CD4-positive, alpha-beta T cell treated with Interleukin-15 for 4 hours (primary cell): ENCODE measurements around the gene PDIK1L.

Experiments used
- DNase-seq: peaks from one replicate; pipeline ENCODE4 v3.0.0-alpha.2; 2020; ENCODE audit warnings: low spot score

The PDIK1L gene

DNA sequence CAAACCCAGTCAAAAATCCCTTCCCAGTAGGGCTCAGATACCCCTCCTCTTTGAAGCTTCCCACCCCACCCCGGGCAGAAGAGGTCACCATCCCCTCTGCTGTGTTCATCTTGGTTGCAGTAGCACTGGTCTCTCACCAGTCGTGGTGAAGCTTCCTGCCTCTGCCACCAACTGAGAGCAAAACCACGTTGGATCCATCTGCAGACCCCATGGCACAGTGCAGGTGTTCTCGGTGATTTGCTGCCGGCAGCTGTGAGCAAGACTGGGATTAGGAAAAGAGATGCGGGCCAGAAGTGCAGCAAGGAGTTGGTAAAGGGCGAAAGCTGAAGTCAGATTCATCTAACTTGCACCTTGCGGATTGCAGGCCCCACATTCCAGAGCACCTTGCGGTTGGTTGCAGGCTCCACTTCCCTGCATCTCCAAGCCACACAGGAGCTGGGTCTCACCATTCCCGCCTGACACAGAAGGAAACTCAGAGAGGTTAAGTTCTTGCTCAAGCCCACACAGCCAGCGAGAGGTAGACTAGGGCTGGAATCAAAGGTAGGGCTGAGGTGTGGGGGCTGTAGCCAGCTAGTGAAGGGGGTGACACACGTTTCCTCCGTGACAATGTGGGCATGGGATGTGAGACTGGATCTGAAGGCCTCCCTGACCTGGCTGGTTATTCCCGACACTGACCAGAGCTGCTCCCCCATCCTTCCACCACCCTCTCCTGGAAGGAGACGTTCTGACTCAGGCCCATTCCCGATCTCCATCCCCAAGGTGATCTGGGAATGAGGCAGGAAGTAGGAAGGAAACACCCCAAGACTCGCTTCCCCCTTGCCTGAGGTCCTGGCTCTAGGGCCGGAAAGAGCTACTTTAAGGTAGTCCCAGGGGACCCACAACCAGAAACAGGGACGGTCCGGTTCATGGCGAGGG lies 44.0 kb downstream of the PDIK1L start:
- DNase-seq, result no peak

DNA sequence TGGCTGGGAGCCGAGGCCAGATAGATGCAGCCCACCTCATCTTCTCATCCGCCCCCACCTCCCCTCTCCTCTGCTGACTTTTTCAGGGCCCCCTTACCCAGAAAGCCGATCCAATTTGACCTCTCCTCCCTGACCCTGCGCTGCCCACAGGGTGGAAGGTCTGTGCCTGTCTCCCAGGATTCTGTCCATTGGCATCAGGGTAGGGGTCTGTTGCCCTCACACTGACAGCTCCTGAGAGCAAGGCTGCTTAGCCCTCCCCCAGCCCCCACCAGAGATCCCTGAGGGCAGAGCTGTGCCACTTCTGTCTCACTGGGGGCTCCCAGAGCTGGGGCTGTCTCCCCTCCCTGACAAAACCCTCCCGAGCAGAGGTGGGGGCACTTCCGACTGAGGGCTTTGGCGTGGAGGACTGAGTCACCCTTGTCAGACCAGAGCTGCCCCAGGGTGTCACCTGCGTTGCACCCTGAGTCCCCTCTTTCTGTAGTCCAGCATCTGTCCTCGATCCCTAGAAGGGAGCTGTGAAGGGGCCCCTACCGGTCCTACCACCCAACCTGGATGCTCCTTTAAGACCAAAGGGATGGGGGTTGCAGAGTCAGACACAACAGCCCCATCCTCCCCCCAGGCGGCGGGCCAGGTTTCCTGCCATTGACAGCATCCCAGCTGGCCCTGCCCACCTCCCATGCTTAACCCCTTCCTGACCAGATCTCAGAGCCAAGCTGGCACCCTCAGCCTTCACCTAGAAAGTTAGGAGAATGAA lies 44.8 kb downstream of the PDIK1L start:
- no peak for DNase-seq

DNA sequence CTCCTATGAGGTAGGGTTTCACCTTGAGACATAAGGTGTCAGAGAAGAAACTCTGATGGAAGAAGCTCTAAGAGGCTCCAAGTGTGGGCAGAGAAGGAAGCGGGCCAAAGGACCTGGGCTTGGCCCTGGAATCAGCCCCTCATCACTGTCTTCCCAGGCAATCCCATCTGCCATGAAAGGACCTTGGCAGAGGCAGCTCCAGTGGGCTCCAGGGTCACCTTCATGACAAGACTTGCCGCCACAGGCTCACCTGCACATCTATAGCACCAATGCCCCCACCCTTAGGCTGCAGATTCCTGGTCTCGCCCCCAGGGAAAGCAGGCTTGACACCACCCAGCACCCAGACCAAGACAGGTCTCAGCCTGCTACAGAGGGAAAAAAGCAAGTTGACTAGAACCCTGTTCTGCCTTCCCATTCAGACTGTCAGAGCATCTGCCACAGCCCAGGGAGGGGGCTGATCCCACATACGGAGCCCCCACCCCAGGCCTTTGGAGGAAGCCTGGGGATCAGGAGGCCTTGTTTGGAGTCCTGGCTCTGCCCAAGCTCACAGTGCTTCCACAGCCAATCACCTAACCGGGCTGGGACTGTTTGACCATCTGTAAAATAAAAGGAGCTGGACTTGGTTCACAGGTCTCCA lies 46.8 kb downstream of the PDIK1L start:
- no peak for DNase-seq

DNA sequence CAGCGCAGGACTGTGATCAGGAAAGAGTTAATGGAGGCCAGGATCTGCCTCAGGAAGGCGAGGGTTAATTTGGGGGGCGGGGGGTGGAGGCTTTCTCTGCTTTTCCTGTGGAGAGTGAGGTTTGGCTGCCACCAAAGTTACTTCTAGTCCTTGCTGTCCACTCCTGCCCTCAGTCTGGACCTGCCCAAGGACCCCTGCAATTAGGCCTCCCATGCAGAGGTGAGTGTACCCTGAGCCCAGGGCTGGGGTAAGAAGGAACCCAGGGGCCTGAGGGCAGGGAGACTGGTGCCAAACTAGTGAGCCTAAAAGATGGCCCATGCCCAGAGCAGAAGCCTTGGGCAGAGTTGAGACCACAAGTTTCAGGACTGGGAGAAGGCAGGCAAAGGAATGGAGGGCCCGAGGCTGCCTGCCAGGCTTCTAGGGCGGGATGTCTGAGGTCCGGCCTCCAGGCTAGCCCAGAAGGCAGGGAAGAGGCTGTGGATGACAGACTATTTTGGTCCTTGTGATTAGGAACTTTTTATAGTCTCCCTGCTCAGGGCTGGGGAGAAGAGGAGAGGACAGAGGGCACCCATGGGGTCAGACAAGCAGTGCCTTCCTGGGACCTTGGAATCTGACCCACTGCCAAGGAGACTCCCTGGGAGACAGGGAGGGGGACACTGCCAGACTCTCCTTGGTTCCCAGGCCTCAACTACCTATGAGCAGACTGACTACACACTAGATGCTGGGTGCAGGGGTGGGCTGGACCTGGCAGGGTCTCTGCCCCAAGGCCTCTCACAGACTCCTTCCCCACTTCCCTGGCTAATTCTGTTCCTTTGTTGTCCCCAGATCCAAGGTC lies 47.5 kb downstream of the PDIK1L start, which contains the start of gene FAM110D:
Gene FAM110D (plus strand): TSS at position 172 of the 835 bp plus-strand sequence. CDS start 2,213 bp downstream, outside the sequence.
- DNase-seq, result no peak

DNA sequence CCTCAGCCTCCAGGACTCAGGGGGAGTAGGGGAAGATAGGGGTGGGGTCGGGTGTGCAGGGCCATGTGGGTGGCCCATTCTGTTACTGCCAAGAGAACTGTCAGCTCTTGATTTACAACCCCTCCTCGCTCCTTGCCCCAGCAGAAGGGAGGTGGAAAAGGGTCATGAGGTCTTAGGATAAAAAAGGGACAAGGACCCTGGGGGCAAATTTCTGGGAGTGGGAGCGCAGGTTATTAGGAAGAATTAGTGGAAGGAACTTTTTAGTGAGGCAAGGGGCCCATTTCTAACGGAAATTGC lies 48.1 kb downstream of the PDIK1L start:
- no peak for DNase-seq

DNA sequence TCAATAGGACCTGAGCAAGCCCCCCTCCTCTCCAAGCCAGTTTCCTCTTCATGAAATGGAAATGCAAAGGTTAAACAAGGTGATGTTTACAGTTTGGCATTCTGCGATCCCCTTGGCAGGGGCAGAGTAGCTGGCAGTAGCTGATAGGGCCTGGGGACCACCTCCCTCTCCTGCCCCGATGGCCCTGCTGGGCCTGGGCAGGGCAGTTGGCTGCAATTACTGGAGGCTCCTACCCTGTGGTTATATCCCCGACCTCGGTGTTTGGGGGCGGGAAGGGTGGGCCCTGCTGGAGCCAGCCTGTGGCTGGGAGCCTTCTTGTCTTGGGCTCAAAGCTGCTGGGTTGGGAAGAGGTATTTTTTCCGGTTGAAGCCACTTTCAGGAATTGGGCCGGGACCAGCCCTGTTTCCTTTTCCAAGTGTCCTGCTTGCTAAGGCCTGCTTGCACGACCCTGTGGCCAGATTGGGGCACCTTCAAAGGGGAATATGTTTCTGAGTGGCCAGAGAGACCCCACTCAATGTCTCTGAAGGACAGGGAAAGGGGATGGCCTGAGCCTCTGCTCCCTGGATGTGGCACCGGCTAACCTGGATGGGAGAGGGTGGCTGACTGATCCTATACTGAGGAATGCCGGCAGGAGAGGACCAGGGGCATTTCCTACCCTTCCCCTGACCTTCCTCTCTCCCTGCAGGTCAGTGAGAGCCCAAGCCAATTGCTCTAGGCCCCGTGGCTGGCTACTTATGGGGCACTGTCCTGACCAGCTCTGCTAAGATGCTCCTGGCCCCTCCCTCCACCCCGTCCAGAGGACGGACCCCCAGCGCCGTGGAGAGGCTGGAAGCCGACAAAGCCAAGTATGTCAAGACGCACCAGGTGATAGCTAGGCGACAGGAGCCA lies 49.1 kb downstream of the PDIK1L start:
- no peak for DNase-seq

DNA sequence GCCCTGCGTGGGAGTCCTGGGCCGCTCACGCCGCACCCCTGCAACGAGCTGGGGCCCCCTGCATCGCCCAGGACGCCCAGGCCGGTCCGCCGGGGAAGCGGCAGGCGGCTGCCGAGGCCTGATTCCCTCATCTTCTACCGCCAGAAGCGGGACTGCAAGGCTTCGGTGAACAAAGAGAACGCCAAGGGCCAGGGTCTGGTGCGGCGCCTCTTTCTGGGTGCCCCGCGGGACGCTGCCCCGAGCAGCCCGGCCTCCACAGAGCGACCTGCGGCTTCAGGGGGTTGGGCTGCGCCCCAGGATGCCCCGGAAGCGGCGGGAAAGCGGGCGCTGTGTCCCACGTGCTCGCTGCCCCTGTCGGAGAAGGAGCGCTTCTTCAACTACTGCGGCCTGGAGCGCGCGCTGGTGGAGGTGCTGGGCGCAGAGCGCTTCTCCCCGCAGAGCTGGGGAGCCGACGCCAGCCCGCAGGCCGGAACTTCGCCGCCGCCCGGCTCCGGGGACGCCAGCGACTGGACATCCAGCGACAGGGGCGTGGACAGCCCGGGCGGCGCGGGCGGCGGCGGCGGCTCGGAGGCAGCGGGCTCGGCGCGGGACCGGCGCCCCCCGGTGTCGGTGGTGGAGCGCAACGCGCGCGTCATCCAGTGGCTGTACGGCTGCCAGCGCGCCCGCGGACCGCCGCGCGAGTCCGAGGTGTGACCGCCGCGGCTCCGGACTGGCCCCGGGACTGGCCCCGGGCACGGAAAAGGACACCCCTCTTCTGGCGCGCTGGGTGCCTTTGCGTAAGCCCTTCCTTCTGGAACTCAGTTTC lies 50.0 kb downstream of the PDIK1L start:
- DNase-seq, result no peak

DNA sequence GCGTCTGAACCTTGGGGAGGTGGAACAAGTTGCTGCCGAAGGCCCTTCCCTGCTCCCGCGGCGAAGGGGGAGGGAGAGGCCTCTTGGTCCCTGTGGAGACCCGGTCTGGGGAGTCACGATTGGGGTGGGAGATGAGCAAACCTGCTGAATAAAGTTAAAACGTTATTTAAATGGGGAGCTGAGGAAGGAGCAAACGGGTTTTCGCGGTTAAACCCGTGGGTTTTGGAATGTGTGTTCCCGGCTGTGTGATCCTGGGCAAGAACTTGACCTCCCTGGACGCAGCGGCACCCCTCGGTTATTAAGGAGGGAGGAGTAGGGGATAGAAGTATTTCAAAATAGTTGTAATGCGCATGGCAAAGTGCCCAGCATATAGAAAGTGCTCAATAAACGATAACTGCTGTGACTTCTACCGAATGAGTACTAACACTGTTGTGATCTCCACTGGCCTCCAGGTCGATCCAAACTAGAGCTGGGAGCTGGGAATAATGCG lies 50.6 kb downstream of the PDIK1L start:
- DNase-seq, result no peak

DNA sequence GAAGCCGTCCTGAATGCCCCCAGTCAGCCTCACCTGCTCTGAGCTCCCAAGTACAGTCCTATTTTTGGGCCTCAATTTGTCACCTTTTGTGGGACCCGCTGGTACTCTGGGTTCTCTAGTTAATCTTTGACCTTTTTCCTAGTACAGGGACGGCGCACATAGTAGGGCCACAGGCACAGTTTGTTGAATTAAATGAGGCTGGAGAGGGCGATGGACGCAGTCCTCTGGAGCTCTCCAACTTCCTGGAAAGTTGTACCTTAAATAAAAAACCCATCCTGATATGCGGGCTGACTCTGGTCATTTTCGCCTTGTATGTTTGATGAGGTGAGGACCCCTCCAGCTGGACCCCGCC lies 52.0 kb downstream of the PDIK1L start:
- DNase-seq, result no peak

DNA sequence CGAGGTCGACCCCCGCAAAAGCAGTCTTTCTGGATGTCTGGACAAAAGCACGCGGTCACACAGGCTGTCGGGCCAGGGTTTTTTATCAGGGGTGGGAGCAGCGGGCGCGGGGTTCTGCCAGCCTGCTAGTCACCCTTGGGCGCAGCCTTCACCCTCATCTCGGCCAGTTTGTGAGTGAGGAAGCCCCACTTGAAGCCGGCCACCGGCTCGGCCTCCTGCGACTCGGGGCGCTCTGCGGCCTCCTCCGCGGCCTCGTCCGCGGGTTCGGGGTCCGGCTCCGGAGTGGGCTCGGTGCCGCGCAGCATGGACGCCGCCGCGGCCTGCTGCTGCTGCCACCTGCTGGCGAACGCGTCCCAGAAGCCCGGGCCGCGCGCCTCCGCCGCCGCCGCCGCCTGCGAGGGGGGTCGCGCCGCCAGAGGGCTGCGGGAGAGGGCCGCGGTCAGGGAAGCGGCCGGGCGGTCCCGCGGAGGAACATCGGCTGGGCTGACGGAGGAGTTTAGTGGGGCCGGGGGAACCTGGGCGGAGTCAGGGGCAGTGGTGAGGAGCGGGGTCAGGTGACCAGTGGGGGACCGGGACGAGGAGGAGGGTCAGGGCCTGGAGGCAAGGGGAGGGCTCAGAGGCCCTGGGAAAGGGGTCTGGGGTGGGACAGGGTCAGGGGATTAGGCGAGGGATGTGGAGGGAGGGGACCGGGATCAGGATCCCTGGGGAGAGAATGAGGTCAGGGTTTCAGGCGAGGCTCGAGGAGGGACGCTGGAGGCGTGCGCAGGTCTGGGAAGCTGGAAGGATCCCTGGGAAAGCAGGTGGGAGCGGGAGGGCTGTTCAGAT lies 52.6 kb downstream of the PDIK1L start:
- peak; percentile 34 for DNase-seq

DNA sequence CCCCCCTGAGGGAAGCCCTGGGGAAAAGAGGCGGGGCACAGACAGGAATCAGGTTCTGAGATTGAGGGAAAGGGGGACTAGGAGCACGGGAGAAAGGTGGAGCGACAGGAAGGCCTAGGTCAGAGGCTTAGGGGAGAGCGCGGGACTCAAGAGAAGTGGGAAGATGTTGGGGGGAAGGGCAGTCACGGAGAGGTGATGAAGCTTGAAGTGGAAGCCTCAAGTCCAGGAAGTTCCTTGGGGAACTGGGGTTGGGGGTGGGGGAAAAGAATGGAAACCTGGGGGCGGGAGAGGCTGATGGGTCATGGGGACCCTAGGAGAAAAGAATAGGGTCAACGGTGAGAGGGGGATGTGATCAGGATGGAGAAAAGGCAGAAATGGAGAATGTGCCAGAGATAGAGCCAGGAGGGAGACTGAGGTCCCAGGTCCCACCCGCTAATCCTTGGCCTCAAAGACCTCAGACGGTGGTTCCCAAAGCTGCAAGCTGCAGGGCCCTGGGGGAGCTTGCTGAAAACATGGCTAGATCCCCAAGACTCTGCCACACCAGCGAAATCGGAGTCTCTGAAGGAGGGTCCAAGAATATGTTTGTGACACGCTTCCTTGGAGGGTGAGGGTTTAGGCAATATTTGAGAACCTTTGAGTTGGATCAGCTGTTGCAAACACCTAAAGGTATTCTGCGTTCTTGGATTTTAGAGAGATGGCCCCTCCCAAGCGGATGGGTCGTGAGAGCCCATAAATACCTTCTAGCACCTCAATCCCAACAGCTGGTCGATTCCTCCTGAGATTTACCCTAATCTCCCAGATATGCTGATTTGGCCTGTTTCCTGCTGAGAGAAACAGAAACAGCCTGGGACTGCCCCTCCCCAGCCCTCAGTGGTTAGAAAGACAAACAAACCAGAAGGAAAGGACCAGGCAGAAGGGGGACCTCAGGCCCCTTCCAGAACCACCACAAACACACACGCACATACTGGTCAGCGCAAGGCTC lies 53.5 kb downstream of the PDIK1L start:
- DNase-seq, result no peak

DNA sequence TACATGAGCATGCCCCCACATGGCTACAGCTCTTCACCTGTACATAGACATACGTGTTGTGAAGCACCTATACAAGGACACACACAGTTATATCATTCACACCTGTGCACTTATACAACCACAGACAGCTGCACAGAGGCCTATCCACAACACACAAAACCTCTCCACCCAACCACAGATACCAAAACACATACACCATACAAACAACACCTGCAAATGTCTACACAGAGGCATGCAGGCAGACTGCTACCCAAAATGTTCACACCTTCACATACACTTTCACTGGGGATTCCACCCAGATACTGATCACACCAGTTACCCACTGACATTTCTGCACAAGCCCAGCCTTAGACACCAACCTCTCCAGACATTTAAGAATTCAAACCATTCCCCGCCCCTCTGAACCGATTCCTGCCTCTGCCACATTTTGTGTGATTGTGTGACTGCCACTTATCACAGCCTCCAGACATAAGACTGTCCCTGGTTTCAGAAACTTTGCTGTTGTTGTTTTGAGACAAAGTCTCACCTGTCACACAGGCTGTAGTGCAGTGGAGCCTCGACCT lies 55.2 kb downstream of the PDIK1L start:
- no peak for DNase-seq

DNA sequence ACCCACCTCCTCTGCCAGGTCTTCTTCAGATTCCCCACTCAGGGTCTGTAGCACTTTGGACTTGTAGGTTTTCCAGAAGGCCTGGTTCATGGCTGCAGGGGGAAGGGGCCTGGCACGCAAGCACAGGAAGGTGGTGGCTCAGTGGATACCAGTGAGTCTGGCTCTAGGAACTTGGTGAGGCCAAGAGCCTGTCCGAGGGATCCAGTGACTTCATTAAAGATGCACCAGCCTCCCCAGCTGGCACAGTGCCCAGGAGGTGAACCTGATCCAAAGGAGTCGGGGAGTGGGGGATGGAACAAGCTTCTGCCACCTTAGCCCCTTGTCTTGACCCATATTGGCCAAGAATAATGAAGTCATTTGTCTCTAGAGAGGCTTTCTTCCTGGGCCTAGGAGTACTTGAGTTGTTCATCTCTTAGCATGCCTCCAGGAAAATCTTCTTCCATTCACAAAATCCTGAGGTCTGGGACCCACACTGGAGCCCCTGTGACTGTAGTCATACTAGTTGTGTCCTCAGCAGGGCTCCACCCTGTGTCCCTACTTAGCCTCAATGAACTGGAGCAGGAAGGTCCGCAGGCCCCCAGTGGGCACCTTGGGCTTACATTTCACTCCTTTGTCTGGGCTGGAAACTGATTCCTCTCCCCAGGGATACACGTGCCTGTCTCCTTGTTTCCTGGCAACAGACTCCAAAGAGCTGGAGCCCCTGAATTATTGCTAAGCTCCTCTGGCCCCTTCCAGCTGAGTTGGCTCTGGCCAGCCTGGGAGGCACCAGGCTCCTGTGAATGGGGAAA lies 57.0 kb downstream of the PDIK1L start, which contains the start of gene C1orf232:
Gene C1orf232 (minus strand): TSS at position 554 of the 788 bp plus-strand sequence. CDS start 464 bp downstream, at position 90.
- DNase-seq, result no peak

DNA sequence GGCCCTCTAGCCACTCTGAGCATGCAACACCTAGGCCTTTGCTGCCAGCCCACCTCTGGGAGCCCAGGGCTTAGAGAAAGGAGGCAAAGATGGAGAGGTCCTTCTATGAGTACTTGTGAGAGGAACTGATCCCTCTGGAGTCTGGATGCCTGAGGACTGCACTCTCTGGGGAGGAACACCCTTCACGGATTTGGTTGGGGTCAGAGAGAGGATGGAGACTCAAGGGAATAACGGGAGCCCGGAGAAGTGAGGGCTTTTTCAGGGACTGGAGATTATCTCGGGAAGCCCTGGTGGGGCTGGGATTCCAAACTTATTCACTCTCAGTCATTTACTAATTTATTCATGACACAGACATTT lies 57.6 kb downstream of the PDIK1L start:
- DNase-seq, result no peak

DNA sequence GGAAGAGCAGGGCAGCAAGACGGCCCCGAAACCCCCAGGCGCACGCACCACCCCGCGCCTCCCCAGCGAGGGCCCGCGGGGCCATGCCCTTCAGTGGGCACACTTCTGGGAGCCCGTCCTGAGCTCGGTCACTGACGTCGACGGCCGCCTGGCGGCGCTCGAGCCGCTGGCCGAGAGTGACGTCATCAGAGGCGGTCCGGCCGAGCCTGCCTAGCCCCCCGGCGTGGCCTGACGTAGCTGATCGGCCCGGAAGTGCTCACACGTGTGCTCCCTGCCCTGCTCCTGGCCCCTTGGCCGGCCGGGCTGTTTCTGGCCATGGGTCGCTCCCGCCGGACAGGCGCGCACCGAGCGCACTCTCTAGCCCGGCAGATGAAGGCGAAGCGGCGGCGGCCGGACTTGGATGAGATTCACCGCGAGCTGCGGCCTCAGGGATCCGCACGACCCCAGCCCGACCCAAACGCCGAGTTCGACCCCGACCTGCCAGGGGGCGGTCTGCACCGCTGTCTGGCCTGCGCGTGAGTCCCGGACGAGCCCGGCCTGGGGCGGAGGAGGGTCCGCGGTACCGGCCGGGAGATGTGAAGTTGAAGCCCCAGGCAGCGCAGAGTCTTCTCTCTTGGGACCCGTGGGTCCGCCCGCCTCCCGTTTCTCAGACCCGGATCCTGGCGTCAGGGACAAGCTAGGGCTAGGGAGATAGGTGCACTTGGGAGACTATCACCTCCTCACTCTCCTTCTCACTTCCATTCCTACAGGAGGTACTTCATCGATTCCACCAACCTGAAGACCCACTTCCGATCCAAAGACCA lies 58.2 kb downstream of the PDIK1L start, which contains the start of gene ZNF593:
Gene ZNF593 (plus strand): TSS at position 240 of the 803 bp plus-strand sequence. CDS start 76 bp downstream, at position 316.
- DNase-seq, result peak; percentile 88

DNA sequence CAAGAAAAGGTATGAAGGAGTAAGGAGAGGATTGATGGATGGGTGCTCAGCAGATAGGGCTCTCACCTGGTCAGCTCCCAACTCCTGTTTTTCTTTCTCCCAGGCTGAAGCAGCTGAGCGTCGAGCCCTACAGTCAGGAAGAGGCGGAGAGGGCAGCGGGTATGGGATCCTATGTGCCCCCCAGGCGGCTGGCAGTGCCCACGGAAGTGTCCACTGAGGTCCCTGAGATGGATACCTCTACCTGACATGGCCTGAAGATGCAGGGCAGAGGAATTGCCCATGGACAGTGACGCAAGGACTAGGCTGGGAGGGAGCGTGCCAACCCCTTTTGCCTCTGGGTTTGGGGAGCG lies 58.8 kb downstream of the PDIK1L start:
- no peak for DNase-seq
